Neural progenitor cell (in vitro differentiated cells): Measurements from ENCODE around the gene DCUN1D3. TPM values are rescaled to one million over a fixed set of nuclear protein-coding genes. Genes with fewer than 3 reads are reported as not detected.

ENCODE experiments used
- DNase-seq: peaks from one replicate; pipeline ENCODE4 v3.0.0-alpha.2; 2016; ENCODE audit warnings: low spot score
- H2AFZ ChIP-seq: fragments of 200-600 bp; sonication (generic); replicated peaks from 2 replicates; pipeline ENCODE4 v1.6.1; 2016; ENCODE audit warnings: antibody characterized with exemption
- H3F3A ChIP-seq: fragments of 200-600 bp; sonication (generic); 2 replicates; pipeline ENCODE4 v1.6.1; 2016; ENCODE audit warnings: antibody characterized with exemption, low read depth
- H3K27ac ChIP-seq: fragments of 200-600 bp; sonication (generic); 2 replicates; pipeline ENCODE4 v1.5.1; 2016; ENCODE audit warnings: mild to moderate bottlenecking
- H3K27me3 ChIP-seq: fragments of 200-600 bp; sonication (generic); 2 replicates; pipeline ENCODE4 v1.6.1; 2016; ENCODE audit warnings: mild to moderate bottlenecking, moderate library complexity
- H3K36me3 ChIP-seq: fragments of 200-600 bp; sonication (generic); 2 replicates; pipeline ENCODE4 v1.5.1; 2016
- H3K4me1 ChIP-seq: fragments of 200-600 bp; sonication (generic); 2 replicates; pipeline ENCODE4 v1.6.1; 2016; ENCODE audit warnings: mixed run types
- H3K4me2 ChIP-seq: fragments of 200-600 bp; sonication (generic); 2 replicates; pipeline ENCODE4 v1.6.1; 2016
- H3K4me3 ChIP-seq: fragments of 200-600 bp; sonication (generic); 2 replicates; pipeline ENCODE4 v1.5.1; 2016
- H3K79me2 ChIP-seq: fragments of 200-600 bp; sonication (generic); 2 replicates; pipeline ENCODE4 v1.6.1; 2016; ENCODE audit warnings: low read depth
- H3K9ac ChIP-seq: fragments of 200-600 bp; sonication (generic); 2 replicates; pipeline ENCODE4 v1.6.1; 2016
- H3K9me3 ChIP-seq: fragments of 200-600 bp; sonication (generic); 2 replicates; pipeline ENCODE4 v1.5.1; 2016; ENCODE audit warnings: low read depth
- H4K20me1 ChIP-seq: fragments of 200-600 bp; sonication (generic); 2 replicates; pipeline ENCODE4 v1.6.1; 2016; ENCODE audit warnings: low read depth
- H3K27ac Mint-ChIP-seq: 3 replicates; pipeline ENCODE4 v1.8.0; 2021; ENCODE audit warnings: mixed read lengths
- H3K27me3 Mint-ChIP-seq: 2 replicates; pipeline ENCODE4 v1.8.0; 2022; ENCODE audit warnings: low read depth, mild to moderate bottlenecking, inconsistent platforms, moderate library complexity, mixed read lengths; ENCODE audit not compliant: insufficient read depth
- H3K36me3 Mint-ChIP-seq: 3 replicates; pipeline ENCODE4 v1.8.0; 2021; ENCODE audit warnings: mixed read lengths
- H3K4me1 Mint-ChIP-seq: 3 replicates; pipeline ENCODE4 v1.8.0; 2021; ENCODE audit warnings: mixed read lengths
- H3K4me3 Mint-ChIP-seq: 3 replicates; pipeline ENCODE4 v1.8.0; 2021; ENCODE audit warnings: mild to moderate bottlenecking, moderate library complexity, mixed read lengths
- H3K9me3 Mint-ChIP-seq: 3 replicates; pipeline ENCODE4 v1.8.0; 2020; ENCODE audit warnings: mixed read lengths
- CTCF ChIP-seq: fragments of 200-600 bp; sonication (generic); IDR thresholded peaks from 2 replicates; pipeline ENCODE4 v1.5.1; 2017; ENCODE audit warnings: antibody characterized with exemption, mild to moderate bottlenecking
- EZH2 ChIP-seq: fragments of 200-600 bp; sonication (generic); IDR thresholded peaks from 2 replicates; pipeline ENCODE4 v1.6.1; 2017; ENCODE audit warnings: antibody characterized with exemption, mild to moderate bottlenecking, moderate library complexity
- EZH2phosphoT487 ChIP-seq: fragments of 200-600 bp; sonication (generic); IDR thresholded peaks from 2 replicates; pipeline ENCODE4 v1.6.1; 2017; ENCODE audit warnings: antibody characterized with exemption
- total RNA-seq: library from RNA; depleted of rRNA; stranded (reverse); fragments of >200 nt; gene quantifications from 2 replicates; pipeline ENCODE4 v1.2.3, GENCODE V29; 2015; ENCODE audit warnings: low replicate concordance

Gene DCUN1D3
- total RNA-seq, 1 donor from 2014 or later, result 18.2 TPM

GRCh38 chr16:20868890-20869289 is 31.3 kb downstream of the DCUN1D3 start:
- H3K4me1 Mint-ChIP-seq, result peaks cover 24% of the 10 kb centered on the region
- Histone ChIP-seq H3K27me3 (no peaks in the 10 kb centered on the region), H3K9me3 (no peaks in the 10 kb centered on the region), H3K9ac (no peak overlapping the region), H3K4me2 (no peak overlapping the region), H2AFZ (no peak overlapping the region), H3K4me3 (no peak overlapping the region), H3K27ac (no peak overlapping the region), H3K4me1 (peaks cover 28% of the 10 kb centered on the region), H3K36me3 (no peaks in the 10 kb centered on the region), H3F3A (peaks cover 25% of the 10 kb centered on the region), H4K20me1 (peaks cover 31% of the 10 kb centered on the region), H3K79me2 (peaks cover 70% of the 10 kb centered on the region)
- DNase-seq, result peak; percentile 16
- no peaks in the 10 kb centered on the region for H3K9me3 Mint-ChIP-seq
- H3K36me3 Mint-ChIP-seq, result no peaks in the 10 kb centered on the region
- peaks cover under 1% of the 10 kb centered on the region for H3K27me3 Mint-ChIP-seq
- TF ChIP-seq EZH2 (no peak), EZH2phosphoT487 (no peak), CTCF (no peak)
- H3K27ac Mint-ChIP-seq, result no peak overlapping the region
- no peak overlapping the region for H3K4me3 Mint-ChIP-seq

DNA sequence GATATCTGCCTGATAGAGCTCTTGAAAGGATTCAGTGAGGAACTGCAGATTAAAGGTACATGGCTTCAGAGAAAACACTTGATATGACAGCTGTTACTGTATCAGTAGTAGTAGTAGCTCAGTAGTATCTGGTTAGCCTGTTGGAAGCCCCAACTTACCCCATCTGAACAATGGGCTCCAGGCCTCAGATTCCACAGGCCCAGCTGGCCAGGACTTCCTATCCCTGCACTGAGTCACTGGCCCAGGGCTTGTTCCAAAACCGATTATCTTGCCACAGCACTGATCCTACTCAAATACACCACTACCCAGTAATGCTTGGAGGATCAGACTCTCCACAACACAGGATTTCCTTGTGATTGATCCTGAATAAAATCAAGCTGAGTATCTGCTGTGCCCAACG is 32.6 kb downstream of the DCUN1D3 start:
- Histone ChIP-seq H3K4me2 (no peak overlapping the region), H3K79me2 (peaks cover 73% of the 10 kb centered on the region), H3K9me3 (no peaks in the 10 kb centered on the region), H3K9ac (no peak overlapping the region), H3K27me3 (no peaks in the 10 kb centered on the region), H2AFZ (no peak overlapping the region), H3K36me3 (no peaks in the 10 kb centered on the region), H3F3A (peaks cover 25% of the 10 kb centered on the region), H4K20me1 (peaks cover 23% of the 10 kb centered on the region), H3K4me3 (no peak overlapping the region), H3K4me1 (peaks cover 28% of the 10 kb centered on the region), H3K27ac (no peak overlapping the region)
- Mint-ChIP-seq H3K4me1 (peaks cover 24% of the 10 kb centered on the region), H3K27me3 (peaks cover 2% of the 10 kb centered on the region), H3K9me3 (no peaks in the 10 kb centered on the region), H3K4me3 (no peak overlapping the region), H3K36me3 (no peaks in the 10 kb centered on the region), H3K27ac (no peak overlapping the region)
- no peak for DNase-seq
- TF ChIP-seq EZH2phosphoT487, result no peak
- TF ChIP-seq CTCF, result no peak
- no peak for TF ChIP-seq EZH2

GRCh38 chr16:20866801-20867200 is 33.4 kb downstream of the DCUN1D3 start:
- Histone ChIP-seq H3K27ac (no peak overlapping the region), H3K4me2 (peak overlapping the region; percentile 37), H3F3A (peaks cover 25% of the 10 kb centered on the region), H3K27me3 (no peaks in the 10 kb centered on the region), H4K20me1 (peaks cover 23% of the 10 kb centered on the region), H3K9ac (no peak overlapping the region), H3K79me2 (peaks cover 71% of the 10 kb centered on the region), H3K36me3 (no peaks in the 10 kb centered on the region), H3K4me1 (peaks cover 28% of the 10 kb centered on the region), H3K9me3 (no peaks in the 10 kb centered on the region), H2AFZ (no peak overlapping the region), H3K4me3 (no peak overlapping the region)
- no peak for TF ChIP-seq CTCF
- peaks cover 4% of the 10 kb centered on the region for H3K27me3 Mint-ChIP-seq
- H3K9me3 Mint-ChIP-seq, result no peaks in the 10 kb centered on the region
- H3K4me1 Mint-ChIP-seq, result peaks cover 24% of the 10 kb centered on the region
- H3K36me3 Mint-ChIP-seq, result peaks cover 4% of the 10 kb centered on the region
- no peak overlapping the region for H3K27ac Mint-ChIP-seq
- DNase-seq, result no peak
- no peak overlapping the region for H3K4me3 Mint-ChIP-seq
